ACHN (cell line): ENCODE data around the gene TEX19.
"Not testable (repeated sequence)": the region's sequence is repeated elsewhere in the genome, so short reads cannot be mapped to it uniquely, and the experiment has no call there.

Source experiments
- DNase-seq: peaks from one replicate; pipeline ENCODE4 v3.0.0-alpha.2; 2015
- in situ Hi-C: cut with HindIII; loops from 2 replicates; pipeline ENCODE4 v1.10.0; 2017; ENCODE audit warnings: low sequenced_read_pairs, low pct_ligation_motif_present, low pct_unique_long_range_greater_than_20kb

Gene TEX19

DNA sequence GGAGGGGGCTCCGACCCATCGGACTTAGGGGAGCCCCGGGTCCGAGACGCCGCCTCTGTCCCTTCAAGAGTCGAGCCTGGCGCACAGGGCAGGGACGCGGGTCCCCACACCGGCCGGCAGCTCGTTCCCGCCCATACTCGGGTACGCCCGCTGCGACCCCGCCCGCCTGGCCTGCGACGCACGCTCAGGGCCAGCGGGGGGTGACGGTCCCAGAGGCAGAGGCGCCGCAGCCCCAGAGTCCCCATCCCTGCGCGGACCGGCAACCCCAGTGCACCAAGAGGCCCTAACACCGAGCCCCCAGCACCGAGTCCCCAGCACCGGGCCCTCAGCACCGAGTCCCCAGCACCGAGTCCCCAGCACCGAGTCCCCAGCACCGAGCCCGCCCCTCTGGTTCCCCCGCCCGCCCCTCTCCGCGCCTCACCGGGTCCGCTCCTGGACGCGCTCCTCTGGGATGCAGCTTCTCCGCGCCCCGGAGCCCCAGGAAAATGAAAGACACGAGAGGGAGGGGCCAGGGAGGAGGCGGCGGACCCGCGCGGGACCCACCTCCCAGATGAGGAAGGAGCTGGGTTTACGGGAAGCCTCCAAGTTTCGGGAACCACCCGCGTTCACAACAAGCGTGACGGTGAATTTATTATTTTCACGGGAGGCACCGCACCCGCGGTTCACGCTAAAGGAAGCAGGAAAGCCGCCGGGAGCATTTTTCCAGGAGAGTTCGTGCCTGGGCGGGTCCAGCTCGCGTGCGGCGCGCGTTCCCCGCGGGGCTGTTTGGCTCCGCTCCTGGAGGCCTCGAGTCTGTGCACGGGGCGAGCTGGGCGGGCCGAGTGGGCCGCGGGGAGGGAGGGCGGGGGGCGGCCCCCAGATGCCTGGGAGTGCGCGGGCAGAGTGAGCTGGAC lies 25.5 kb upstream of the TEX19 start, which contains the start of gene SECTM1:
Gene SECTM1, minus strand, starts transcription at position 488 of the 893 bp plus-strand sequence. CDS start 6,526 bp downstream, outside the sequence.
- DNase-seq: peak; percentile 42
- in situ Hi-C loops: no loop called here

GRCh38 chr17:82334204-82334621 lies 24.8 kb upstream of the TEX19 start:
- in situ Hi-C loops: no loop called here
- no peak for DNase-seq

DNA sequence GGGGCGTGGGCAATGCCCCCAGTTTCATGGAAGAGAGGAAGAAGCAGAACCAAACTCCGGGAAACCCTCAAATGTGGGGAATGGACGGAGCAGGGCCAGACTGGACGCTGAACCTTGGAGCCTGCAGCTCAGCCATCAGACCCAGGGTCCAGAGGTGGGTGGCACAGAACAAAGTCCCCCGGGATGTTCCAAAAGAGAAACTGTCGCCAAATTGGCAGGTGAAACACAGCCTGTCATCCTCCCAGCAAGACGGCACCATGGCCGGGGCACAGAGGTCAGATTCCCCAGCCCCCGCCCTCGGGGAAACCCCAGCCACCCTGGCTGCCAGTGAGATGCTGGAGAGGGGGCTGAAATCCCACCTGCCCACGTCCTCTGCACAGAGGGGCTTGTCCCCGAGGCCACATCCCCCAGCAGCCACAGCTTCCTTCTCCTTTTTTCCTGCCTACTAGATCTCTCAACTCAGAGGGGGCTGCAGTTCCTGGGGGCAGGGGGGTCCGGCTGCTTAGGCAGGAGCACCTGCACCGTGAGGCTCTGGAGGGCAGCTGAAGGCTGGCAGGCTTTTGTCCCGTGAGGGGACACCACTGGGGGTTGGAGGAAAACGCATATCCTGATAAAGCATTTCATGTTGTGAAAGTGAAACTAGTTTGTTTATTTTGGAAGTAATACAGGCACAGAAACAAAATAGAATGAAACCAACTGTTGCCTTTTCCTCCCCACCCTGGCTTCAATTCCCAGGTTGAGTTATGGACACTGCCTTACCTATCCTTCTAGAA lies 24.2 kb upstream of the TEX19 start:
- peak; percentile 33 for DNase-seq
- in situ Hi-C loops: loop anchor here (5.0 kb wide), 1 partner anchor 82 kb away; the partner anchor contains the start of genes HEXD and OGFOD3

DNA sequence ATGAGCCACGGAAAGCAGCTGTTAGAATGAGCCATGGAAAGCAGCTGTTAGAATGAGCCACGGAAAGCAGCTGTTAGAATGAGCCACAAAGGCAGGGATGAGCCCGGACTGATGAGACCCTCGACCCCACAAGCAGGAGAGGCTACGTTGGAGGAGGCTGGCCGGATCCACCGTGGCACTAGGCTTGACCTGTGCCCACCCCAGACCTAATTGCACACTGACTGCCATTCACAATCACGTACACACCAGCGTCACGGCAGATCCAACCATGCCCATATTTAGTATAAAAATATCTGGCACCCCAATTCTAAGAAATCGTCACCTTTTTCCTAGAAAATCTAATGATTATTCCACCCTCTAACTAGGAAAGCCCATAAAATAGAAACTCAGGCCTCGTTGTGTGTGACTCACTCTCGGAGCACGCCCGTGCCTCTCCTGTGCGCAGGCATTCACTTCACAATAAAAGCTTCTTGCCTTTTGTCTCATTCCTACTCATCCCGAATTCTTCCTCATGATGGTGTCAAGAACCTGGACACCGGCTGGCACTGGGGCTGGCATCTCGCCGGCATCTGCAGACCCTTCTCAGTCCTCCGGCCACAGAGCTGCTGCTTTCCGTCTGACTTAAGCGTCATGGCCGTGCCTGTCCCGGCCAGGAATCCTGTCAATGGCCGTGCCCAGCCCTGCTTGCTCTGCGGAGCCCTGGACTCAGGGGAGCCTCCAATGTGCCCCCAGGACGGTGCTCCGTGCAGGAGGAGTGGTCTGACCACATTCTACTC lies 20.0 kb upstream of the TEX19 start:
- peak; percentile 79 for DNase-seq
- in situ Hi-C loops: loop anchor here (5.0 kb wide), 1 partner anchor 78 kb away; the partner anchor contains the start of genes HEXD and OGFOD3

GRCh38 chr17:82339634-82340580 lies 19.1 kb upstream of the TEX19 start:
- in situ Hi-C loops: loop anchor here (5.0 kb wide), 1 partner anchor 77 kb away; the partner anchor contains the start of genes HEXD and OGFOD3
- no peak for DNase-seq

GRCh38 chr17:82342361-82343079 lies 16.5 kb upstream of the TEX19 start:
- no peak for DNase-seq
- in situ Hi-C loops: no loop called here

DNA sequence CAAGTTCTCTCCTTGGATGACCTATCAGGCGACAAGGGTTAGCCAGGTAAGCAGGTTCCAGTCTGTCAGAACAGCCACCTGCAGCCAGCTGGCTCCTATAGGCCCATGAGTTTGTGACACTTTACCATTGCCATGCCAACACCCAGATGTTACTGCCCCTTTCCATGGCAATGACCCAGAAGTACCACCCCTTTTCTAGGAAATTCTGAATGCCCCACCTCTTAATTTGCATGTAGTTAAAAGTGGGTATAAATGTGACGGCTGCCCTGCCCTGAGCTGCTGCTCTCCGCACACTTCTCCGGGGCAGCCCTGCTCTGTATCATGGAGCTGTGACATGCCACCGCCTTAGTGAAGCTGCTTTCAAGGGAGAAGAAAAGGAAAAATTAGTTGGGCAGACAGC lies 15.5 kb upstream of the TEX19 start:
- in situ Hi-C loops: no loop called here

DNA sequence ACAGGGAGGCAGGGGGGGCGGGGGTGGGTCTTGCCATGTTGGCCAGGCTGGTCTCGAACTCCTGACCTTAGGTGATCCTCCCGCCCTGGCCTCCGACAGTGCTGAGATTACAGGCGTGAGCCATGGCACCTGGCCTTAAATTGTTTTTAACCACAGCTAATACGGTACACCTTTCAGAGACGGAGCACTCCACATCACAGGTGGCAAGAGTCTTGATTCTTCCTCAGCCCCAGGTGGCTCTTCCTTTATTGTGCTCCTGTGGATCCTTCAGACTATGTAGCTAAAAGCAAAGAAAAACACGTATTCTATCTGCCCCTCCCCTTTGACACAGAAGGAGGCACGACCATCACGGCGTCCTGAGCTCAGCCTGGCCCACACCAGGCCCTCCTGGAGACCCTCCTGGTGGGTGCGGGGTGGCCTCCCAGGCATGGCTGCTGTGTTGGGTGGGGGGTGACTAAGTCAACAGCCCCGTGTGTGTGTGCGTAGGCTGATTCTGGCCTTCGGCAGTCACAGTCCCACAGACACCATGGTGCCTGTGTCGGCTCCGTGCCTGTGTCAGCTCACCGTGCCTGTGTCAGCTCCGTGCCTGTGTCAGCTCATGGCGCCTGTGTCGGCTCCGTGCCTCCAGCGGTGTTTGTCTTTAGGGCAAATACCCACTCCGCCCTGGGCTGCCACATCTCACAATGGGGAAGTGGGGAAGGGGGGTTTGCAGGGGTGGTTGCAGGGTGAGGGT lies 14.7 kb upstream of the TEX19 start:
- in situ Hi-C loops: no loop called here
- DNase-seq: no peak

More for the DNA sequence above, 15.5 kb upstream of the TEX19 start:
- DNase-seq: no peak

DNA sequence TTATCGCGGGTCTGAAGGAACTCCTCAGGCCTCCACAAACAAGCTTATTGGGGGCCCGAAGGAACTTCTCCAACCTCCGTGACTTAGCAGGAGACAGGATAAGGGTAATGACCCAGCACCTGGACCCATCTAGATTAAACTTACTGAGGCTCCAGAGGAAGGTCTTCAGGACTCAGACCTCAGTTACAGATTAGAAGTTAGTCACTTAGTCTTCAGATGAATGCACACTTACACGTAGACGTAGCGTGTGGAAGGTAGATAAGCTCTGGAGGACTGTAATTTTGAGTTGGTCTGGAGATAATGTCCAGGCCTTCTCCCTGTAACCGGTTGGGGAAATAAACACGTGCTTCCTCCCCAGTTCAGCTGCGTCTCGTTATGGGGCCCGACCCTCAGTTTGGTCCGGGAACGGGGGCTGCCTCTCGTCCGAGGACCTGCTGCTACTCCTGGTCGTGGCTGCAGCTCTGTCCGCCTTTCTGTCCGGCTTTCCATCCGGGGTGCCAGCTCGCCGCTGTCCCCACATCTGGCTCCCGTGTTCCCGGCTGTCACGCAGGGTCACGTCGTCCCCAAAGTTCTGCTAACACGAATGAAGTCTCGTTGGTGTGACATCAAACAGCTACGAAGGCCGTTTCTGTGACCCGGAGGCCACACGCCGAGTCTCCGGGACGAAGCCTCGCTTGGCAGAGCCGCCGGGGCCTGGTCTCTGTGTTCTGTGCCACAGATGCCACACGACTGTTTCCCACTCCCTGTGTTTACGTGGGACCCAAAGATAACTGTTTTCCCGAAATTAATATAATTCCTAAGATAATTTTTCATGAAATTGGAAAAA lies 13.7 kb upstream of the TEX19 start:
- in situ Hi-C loops: no loop called here
- DNase-seq: no peak

DNA sequence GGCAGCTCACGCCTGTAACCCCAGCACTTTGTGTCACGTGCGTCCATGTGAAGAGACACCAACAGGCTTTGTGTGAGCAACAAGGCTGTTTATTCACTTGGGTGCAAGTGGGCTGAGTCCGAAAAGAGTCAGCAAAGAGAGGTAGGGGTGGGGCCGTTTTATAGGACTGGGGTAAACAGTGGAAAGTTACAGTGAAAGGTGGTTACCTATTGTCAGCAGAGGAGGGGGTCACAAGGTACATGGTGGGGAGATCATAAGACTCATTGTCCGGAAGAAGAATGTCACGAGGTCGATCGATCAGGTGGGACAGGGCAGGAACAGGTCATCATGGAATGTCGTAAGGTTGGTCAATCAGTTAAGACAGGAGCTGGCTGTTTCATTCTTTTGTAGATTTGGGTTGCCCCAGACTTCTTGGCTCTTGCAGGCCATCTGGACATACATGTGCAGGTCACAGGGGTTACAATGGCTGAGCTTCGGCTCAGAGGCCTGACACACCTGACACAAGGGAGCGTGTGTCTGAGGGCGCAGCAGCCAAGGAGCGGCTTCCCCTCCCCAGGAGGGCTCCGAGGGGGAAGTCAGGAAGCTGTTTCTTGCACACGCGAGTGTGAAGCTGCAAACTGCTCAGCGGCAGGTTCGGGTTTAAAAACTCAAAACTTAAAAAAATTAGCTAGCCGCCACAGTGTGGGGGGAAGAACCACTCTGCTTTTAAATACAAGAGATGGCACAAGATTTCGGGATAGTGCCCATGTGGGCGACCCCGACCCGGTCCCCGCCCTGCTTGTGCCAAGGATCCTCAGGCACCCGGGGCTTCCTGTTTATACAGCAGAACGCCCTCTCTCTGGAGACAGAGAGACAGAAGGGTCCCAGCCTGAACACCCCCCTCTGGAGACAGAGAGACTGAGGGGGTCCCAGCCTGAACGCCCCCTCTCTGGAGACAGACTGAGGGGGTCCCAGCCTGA lies 12.4 kb upstream of the TEX19 start:
- in situ Hi-C loops: no loop called here
- DNase-seq: no peak

GRCh38 chr17:82347994-82348393 lies 11.1 kb upstream of the TEX19 start:
- in situ Hi-C loops, DNase-seq: not testable (repeated sequence)

DNA sequence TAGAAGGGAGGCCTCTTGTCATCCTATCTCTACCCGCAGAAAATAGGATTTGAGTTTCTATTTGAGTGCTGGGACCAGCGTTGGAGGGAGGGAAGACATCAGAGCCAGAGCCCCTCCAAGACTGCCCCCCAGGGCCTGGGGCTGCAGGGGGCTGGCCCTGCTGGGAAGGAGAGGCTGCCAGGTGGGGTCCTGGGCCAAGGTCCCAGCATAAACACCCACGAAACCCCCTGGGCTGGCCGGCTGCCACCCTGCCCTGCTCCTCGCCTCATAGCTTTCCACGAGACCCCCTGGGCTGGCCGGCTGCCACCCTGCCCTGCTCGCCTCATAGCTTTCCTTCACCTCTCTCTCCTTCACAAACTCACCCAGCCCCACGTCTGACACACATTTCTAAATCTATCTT lies 10.6 kb upstream of the TEX19 start:
- no peak for DNase-seq
- in situ Hi-C loops: no loop called here

DNA sequence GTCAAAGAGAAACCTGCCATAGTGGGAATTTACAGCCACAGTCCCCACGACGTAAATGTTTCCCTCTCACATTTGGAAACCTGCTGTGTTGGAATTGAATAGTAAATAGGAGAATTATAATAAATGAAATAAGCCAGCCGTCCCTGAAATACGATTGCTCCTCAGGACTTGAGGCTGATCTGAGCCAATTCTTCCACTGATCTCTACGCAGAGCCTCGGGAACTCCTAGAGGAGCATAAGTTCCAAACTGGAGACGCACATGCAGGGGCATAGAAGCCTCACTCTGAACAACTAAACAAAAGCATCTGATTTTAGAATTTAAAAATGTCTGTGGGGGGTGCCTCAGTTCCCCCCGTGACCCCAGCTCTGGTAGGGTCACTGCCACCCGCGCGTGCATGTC lies 10.2 kb upstream of the TEX19 start:
- in situ Hi-C loops: no loop called here
- no peak for DNase-seq

DNA sequence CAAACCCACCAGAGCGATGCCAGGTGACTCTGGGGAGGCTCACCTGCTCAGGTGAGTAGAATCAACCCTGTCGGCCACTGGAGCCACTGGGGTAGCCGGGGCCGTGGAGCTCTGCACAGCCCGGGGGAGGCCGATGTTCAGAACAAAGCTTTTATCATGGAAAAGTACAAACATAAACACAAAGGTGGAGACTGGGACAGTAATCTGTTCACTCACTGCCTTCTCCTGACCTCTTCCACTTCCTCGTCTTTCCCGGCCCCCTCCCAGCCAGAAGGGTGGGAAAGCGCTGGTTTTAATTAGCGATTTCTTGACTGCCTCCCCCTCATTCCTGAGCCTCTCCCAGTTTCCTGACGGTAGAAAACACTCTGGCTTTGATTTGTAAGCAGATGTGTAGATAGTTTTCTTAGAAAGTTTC lies 9.8 kb upstream of the TEX19 start:
- DNase-seq: no peak
- in situ Hi-C loops: no loop called here
